ENCODE measurements around the gene THADA.
A peak's percentile ranks its signal among the peaks of the same experiment; 100 is the strongest.

THADA gene

DNA sequence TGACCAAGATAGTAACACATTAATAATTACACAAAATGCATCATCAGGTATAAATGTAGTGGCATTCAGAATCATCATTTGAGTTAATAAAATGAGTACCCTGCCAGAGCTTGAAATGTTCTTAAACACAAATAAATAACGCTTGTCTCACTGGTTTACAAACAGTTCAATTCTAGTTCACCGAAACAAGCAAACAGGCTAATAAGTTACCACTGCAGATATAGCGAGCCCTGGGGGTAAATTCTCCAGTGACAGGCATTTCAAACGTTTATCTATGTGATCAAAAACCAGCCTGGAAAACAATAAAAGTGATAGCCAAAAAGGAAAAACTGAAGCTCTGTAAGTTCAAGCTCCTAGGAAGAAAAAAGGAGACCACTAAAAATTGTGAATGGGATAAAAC lies 152.6 kb downstream of the THADA start:
- no peak for DNase-seq (ENCODE audit: low spot score)

DNA sequence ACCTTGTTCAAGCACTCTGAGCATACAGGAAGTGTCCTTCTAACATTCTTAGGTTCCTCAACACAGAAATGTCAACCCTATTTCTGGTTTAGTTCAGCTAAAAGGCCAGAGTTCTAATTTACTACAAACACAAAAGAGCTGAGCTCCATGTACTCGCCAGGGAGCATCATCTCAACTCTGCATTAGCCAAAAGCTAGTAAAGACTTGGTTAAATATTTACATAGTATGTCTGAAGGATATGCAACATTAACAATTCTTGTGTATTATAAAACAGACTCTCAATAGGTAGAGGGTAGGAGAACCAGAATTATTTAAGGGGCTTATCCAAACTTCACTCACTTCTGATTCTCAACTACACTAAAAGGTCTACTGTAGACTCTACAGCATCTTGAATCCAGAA lies 154.6 kb downstream of the THADA start:
- no peak for DNase-seq (ENCODE audit: low spot score)

DNA sequence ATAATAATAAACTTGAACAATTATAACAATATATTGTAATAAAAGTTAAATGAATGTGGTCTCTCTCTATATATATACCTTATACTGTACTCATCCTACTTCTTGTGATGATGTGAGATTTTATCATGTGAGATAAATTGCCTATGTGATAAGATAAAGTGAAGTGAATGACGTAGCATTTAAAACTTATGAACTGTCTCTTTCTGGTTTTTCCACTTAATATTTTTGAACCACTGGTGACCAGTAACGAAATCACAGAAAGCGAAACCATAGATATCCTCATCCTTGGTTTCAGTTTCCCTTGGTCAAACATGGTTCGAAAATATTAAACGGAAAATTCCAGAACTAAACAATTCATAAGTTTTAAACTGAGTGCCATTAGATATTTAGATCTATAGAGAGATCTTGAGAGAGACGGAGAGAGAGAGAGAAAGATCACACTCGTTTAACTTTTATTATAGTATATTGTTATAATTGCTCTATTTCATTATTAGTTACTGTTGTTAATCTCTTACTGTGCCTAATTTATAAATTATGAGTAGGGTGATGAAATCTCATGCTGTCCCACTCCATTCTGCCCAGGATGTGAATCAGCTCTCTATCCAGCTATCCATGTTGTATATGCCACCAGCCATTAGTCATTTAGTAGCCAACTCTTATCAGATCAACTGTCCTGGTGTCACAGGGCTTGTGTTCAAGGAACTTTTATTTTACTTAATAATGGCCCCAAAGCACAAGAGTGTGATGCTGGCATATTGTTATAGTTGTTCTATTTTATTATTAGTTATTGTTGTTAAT lies 156.8 kb downstream of the THADA start:
- DNase-seq (ENCODE audit: low spot score): no peak

DNA sequence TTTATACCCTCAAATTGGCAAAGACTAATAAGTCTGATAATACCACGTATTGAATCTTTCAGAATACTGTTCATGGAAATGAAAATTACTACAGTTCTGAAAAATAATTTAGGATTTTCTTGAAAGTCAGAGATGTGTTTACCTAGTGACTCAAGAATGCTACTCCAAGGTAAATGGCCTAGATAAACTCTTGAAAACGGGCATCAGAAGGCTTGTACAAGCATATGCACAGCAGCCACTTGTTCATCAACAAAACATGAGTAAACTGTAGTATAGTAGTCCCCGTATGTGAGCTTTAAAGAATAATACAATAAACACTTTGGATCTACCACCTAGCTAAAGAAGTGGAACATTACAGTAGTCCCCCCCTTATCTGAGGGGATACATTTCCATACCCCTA lies 157.5 kb downstream of the THADA start:
- no peak for DNase-seq (ENCODE audit: low spot score)

DNA sequence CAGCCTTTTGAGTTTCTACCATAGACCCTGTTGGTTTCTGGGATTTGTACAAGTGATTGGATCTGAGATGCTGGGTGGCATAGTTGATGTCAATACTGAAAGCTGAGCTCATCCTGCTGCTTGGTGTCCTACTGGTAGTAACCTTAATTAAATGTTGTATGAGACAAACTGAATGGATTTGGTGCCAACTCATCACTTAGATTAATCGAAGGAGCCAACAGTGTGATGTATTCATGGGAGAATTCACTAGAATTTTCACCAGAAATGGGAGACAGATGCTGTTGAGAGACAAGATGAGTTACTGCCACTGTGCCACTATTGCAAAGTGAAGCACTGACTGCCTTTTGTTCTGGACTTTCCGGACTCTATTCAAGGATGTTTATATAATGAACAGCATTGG lies 158.5 kb downstream of the THADA start:
- DNase-seq (ENCODE audit: low spot score): no peak

DNA sequence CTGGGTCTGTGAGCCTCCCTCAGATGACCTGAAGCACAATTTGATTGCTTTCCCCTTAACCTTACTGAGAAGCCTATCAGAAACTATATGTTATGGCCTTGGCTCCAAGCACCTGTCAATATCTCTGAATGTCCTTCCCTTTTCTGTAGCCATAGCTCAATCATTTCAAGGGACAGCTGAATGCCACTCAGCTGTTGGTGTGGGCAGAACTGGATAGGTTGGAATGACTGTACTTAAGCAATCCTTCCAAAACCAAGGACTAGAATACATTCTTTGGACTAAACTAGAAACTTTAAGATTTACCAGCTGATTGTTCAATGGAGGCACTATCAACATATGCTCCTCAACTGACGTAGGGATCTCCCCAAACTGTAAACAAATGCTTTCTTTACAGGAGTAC lies 159.4 kb downstream of the THADA start:
- no peak for DNase-seq (ENCODE audit: low spot score)

DNA sequence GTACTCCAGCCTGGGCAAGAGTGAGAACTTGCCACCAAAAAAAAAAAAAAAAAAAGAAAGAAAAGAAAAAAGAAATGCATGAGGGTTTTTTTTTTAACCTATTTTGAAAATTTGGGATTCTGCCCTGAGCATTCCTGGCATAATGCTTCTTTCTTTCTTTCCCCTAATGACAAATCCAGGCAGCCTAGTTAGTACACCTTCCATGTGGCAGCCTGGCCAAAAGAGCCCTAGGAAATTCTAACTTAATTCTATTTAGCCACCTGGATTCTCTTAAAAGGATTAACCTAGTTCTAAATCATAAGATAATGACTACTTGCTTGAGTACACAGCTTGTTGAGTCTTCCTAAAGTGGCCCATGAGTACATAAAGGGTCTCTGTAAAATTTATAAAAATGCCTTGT lies 160.1 kb downstream of the THADA start:
- DNase-seq (ENCODE audit: low spot score): no peak

DNA sequence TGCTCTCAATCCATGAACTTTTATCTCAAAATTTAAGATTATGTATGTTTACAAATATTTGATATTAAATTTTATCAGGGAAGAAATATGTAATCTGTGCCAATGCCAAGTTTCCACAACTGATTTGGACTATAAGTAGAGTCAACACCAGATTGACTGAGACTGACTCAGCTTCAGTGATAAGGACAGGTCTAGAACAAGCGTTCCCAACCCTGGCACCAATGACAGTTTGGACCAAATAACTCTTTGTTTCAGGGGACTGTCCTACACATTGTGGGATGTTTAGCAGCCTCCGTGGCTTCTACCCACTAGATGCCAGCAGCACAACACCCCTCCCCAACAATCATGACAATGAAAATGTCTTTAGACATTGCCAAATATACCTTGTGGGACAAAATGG lies 165.3 kb downstream of the THADA start:
- DNase-seq (ENCODE audit: low spot score): no peak

DNA sequence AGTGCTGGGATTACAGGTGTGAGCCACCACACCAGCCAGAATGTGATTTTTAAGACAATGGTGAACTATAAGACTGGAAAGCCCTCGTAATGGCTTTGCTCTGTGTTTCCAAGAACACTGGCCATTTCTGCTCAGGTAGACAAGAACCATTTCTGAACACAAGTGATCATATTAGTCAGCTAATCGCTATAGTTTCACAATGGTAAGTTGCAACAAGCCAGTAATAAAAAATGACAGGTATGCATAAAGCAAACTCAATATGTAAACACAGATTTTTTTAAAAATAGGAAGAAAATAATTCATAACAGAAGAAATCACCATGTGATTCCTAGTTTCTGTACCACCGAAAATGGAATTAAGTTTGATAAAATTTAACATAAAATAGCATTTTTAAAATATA lies 166.5 kb downstream of the THADA start:
- DNase-seq (ENCODE audit: low spot score): no peak

DNA sequence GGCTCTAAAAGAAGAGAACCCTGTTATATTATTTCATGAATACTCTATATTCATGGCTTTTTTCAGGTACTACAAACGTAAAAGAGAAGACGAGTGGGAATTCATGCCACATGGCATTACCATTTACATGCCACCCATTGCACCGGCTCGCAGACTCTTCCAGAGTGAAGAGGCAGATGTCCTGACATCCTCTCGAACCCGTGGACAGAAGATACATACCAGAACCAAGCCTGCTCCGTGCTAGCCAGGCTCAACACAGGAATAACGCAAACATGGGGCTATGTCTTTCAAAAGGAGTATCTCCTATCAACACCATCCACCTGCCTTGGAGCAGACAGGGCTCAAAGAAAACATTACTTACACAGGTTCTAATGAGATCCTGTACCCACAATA lies 168.8 kb downstream of the THADA start:
- no peak for DNase-seq (ENCODE audit: low spot score)

DNA sequence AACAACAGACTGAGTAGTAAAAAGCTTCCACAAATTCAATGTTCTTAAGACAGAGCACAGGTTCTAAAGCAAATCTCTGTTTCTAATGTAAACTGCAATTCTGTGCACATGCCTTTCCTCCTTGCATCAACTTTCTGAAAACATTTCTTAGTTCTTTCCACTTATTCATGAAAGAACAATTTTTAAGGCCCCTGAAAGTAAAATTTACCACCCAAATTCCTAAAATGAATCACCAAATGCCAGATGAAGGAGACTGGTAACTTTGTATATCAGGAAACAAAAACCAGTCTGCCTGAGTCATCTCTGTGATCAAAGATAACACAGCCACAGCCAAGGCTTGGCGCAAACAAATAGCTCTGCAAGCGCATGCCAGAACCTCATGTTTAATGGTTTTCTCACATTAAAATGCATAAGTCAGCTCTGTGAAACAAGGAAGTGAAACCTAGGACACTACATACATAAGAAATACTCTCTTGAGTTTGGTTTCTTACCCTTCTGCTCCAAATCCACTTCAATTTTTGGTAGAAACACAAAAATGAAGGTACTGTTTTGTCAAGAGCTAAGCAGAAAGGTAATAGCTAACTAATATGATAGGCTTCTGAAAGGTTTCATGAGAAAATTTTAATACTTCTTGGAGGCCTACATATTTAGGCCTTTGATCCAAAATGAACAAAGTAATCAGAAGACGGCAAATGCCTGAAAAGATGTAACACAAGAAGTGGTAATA lies 169.4 kb downstream of the THADA start:
- peak; percentile 93 for DNase-seq (ENCODE audit: low spot score)

DNA sequence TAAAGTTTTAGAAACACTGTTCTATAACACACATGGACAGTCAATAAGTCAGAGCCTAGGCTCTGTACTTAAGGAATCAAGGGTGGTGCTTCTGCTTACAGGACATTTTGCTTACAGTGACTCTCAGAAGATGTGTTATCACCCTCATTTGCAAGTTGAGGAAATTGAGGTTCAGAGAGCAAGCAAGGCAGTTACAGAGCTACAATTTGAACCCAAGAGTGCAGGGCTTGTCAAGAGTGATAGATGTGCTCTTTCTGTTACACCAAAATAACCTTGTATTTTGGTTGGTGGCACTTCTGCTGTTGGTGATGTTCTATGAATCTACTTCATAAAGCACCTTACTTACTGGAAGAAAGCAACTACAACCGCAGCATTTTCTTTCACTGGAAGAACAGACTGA lies 170.2 kb downstream of the THADA start:
- no peak for DNase-seq (ENCODE audit: low spot score)

DNA sequence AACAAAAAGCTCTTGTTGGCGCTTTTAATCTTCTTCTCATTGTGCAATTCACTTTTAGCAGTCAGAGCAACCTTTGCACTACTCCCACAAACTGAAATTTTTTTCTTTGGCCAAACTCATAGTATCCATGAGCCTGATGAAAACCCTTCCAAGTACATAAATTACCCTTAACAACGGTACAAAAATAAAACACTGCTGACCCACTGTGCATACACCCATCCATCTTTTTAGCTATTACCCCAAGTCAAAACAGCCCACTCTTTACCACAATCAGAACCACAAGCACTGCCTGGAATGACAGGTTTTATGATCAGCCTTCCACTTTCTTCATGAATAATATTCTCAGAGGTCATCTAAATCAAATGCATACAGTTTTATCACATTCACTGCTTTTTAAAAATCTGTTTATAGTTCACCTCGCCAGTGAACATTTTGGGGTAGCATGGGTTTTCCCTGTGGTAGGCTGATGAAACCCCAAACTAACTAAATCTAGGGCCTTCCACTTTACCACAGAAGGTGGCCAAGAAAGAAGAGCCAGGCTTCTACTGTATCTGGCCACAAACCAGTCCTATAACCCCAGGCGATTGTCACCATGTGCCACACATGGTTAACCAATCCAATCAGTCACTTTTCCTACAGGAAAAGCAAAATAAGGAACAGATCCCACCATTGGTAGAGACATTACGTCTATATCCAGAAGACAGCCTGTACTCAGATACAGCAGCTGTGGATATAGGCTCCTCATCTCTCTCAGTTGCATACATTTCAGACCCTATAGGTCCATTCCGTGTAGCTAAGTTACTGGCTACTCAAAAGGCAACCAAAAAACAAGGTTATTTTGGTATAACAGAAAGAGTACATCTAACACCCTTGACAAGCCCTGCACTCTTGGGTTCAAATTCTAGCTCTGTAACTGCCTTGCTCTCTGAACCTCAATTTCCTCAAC lies 171.3 kb downstream of the THADA start:
- no peak for DNase-seq (ENCODE audit: low spot score)

DNA sequence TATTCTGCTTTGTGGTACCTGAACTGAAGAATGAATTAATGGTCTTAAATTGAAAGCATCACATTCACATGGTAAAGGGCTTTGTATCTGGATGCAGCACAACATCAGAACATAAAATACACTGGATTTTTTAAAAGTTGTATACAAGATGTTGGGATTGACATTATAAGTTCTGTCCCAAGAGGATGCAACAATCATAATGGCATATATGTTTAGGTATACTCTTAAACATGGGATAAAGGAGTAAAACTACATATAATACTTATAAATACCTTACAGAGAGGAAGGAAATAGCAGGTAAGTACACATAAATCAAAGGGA lies 171.9 kb downstream of the THADA start:
- DNase-seq (ENCODE audit: low spot score): no peak

DNA sequence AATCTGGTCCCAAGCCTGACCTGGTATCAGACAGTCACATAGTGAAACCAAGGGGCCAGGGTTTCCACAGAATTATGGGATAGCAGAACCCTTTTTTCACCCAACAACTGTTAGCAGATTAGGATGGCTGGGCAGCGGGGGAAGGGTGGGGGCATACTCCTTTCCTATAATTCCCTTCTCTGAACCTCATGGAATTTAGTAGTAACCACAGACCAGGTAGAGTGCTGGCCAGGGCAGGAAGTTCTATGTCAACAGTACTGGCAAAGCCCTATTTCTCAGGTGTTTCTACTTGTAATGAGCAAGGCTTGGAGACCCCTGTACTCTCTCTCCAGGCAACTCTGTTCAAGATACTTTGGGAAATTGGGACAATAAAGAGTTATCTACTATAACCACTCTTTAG lies 174.6 kb downstream of the THADA start:
- no peak for DNase-seq (ENCODE audit: low spot score)

DNA sequence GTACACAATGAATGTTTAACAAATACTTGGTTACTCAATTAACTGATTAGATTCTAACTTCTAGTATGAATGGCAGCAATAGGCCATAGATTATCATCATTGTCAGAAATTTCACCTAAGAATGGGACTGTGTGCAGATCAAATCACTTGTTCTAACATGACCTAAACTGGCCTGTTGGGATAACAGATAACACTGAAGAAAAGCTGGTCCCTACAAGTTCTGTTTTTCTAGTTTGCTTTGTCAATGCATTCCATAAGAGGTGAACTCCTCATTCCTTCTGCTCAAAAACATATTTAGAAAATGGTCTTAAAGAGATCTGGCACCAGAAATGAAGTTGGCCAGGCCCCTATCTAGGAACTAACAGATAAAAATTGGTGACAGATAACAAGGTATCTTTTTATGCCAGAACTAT lies 175.4 kb downstream of the THADA start:
- DNase-seq (ENCODE audit: low spot score): no peak

DNA sequence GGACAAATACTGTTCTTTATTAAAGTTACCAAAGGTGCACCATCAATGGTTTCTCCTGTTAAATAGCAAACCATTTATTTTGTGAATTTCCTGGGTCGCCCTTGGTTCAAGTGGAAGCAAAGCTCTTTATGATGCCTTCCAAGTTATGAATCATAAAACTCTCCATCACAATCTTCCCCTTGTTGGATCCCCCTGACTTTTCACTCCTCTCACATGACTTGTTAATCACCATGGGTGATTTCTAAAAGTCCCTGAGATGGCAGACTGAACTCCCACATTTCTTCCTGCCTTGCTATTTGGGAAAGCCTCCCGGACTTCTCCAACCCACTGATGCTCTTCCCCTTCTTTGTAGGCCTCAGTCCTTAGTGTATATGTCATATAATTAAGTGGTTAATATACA lies 176.0 kb downstream of the THADA start:
- peak; percentile 84 for DNase-seq (ENCODE audit: low spot score)

DNA sequence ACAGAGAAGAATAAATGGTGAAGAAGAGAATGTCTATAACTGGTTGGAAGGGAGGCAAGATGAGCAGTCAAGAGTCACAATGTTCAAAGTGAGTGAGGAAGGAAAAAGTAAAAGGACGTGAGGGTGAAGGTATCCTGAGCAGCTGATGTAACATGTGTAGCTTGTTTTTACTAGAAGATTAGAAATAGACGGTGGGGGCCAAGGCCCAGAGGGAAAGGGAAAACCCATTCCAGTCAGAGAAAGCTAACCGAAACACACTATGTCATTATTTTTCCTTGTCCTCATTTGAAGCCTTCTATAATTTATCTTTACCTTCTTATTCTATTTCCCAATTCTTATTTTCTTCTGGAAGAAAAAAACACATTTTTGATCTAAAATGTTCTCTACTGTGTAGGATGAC lies 176.6 kb downstream of the THADA start:
- DNase-seq (ENCODE audit: low spot score): no peak

DNA sequence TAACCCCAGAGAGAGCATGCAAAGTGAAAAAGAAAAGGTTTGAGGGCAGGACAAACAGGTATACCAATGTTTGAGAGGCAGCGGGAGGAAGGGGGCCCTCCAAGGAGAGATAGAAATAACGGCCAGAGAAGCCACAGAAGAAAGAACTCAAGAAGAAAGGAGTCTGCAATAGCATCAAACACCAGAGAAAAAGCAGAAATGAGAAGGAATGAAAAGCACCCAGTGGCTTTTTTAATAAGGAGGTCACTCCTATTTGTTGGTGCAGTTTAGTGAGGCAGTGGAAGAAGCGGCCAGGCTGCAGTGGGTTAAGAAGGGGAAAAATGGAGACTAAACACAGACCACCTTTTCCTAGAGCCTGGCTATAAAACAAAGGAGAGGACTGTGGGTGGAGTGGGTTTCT lies 177.2 kb downstream of the THADA start:
- no peak for DNase-seq (ENCODE audit: low spot score)

DNA sequence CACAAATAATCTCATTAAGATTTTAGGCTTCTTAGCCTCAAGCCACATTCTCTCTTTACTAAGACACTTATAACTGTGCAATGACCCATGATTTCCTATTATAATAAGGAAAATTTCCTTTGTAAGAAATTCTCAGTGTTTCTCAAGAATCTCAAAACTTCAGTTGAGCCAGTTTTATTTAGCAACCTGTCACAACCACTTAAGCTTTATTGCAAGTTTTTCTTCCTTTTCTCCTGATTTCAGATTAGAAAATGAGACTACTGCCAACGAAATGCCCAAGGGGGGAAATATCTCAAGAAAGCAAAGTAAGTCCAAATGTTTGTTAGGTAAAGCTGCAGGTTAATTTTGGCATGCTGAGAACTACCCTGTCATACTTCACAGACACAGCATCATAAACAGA lies 178.5 kb downstream of the THADA start:
- DNase-seq (ENCODE audit: low spot score): no peak

DNA sequence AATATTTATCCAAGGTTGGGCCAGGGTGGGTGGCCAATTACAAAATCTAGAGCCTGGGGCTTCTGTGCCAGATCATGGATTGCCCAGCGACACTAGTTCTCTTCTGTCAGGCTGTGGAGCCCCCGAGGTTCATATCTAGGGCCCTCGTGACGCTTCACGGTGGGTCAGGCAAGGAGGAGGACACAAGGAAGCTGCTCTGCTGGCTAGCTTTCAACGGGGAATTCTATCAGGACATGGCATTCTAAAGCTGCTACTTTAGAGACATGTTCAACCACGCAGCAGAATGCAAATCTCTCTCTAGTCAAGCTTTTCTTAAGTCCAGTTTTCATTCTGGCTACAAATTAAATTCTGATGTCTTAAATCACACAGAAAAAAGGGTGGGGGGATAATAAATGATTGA lies 180.2 kb downstream of the THADA start:
- DNase-seq (ENCODE audit: low spot score): no peak

DNA sequence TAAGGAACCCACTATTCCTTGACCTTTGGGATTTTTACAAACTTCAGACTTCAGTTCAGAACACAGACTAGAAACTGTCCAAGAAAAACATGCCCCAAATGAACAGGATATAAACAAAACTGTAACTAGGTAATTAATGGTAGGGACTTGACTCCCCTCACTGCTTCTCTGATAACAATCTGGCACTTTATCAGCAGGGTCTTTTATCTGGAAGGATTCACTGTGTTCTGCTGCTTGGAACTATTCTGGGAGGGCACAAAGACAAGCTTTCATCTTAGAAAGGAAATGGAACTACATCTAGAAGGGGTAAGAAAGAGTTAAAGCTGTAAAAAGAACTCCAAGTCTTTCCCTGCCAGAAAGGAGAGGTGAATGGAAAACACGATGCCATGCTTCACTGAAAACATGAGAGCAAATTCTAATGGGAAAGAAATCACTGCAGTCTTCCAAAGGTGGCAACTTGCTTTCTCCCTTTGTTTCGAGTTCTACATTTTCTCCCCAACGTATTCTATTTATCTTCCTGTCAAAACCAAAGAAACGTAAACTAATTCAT lies 181.2 kb downstream of the THADA start:
- peak; percentile 82 for DNase-seq (ENCODE audit: low spot score)

DNA sequence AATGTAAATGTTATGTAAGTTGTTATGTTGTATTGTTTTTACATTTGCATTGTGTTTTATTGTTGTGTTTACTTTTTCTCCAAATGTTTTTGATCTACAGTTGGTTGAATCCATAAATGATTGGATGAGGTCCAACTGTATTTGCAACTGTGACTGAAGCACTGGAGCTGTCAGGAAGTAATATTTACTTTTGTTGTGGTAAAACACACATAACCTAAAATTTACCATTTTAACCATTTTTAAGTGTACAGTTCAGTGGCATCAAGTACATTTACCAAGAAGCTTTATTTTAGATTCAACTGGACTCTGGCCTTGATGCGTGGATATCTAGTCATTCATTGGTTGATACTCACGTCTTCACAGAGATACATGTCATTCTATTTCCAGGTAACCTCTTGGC lies 181.8 kb downstream of the THADA start:
- no peak for DNase-seq (ENCODE audit: low spot score)

All from COLO829 (cell line).